Osteoblast (primary cell): ENCODE data around the gene DPF1. TPM values are rescaled to one million over a fixed set of nuclear protein-coding genes. Genes with fewer than 3 reads are reported as not detected.

Experiments used
- DNase-seq: peaks from one replicate; pipeline ENCODE4 v3.0.0; 2011; ENCODE audit warnings: low spot score, mixed read lengths; ENCODE audit not compliant: insufficient read length; ENCODE audit errors: missing footprints
- H2AFZ ChIP-seq: 2 replicates; pipeline ENCODE4 v1.6.0; 2011; ENCODE audit warnings: mild to moderate bottlenecking, low read length
- H3K27ac ChIP-seq: 2 replicates; pipeline ENCODE4 v1.5.1; 2011; ENCODE audit warnings: mild to moderate bottlenecking, low read depth, low read length, moderate library complexity
- H3K27me3 ChIP-seq: 2 replicates; pipeline ENCODE4 v1.6.0; 2012; ENCODE audit warnings: mild to moderate bottlenecking, control low read depth, inconsistent platforms, low read length, moderate library complexity; ENCODE audit not compliant: insufficient read depth
- H3K36me3 ChIP-seq: 2 replicates; pipeline ENCODE4 v1.5.1; 2011; ENCODE audit warnings: mild to moderate bottlenecking, low read length, control low read depth, moderate library complexity; ENCODE audit not compliant: insufficient read depth
- H3K4me1 ChIP-seq: 2 replicates; pipeline ENCODE4 v1.5.1; 2011; ENCODE audit warnings: mild to moderate bottlenecking, low read length, control low read depth, moderate library complexity; ENCODE audit not compliant: insufficient read depth
- H3K4me2 ChIP-seq: 2 replicates; pipeline ENCODE4 v1.6.0; 2011; ENCODE audit warnings: mild to moderate bottlenecking, low read length; ENCODE audit not compliant: insufficient read depth
- H3K4me3 ChIP-seq: fragments of 200-600 bp; sonication (generic); 3 replicates; pipeline ENCODE4 v1.5.1; 2012; ENCODE audit warnings: mild to moderate bottlenecking, low read length, inconsistent platforms; ENCODE audit not compliant: insufficient read depth
- H3K79me2 ChIP-seq: 2 replicates; pipeline ENCODE4 v1.6.0; 2012; ENCODE audit warnings: mild to moderate bottlenecking, low read length, control low read depth, inconsistent platforms; ENCODE audit not compliant: insufficient read depth
- H3K9me3 ChIP-seq: 2 replicates; pipeline ENCODE4 v1.5.1; 2011; ENCODE audit warnings: low read depth, low read length, control low read depth
- H4K20me1 ChIP-seq: 2 replicates; pipeline ENCODE4 v1.6.0; 2012; ENCODE audit warnings: mild to moderate bottlenecking, low read length, control low read depth; ENCODE audit not compliant: insufficient read depth
- total RNA-seq: library from RNA; depleted of rRNA; stranded (reverse); fragments of >200 nt; gene quantifications from 2 replicates; pipeline ENCODE4 v1.2.3, GENCODE V29; 2012
- TF ChIP-seq, protein P1 (sequence below): IDR thresholded peaks from 2 replicates; pipeline ENCODE4 v1.5.1; 2011; ENCODE audit warnings: mild to moderate bottlenecking, low read depth, low read length, moderate library complexity; ENCODE audit errors: extremely low read depth

DPF1 gene
- total RNA-seq, 1 donor, result 0.72 TPM

DNA sequence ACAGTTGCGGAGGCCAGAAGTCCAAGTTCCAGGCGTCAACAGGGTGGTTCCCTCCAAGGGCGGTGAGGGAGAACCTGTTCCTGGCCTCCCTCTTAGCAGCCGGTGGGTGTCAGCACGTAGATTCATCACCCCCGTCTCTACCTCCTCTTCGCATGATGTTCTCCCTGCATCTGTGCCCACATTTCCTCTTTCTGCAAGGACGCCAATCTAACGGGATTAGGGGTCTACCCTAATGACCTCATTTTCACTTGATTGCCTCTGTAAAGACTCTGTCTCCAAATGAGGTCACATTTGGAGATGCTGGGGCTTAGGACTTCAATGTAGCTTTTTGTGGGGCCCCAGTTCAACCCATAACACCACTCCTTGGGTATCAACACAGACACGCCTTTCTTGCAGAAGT, 38.5 kb downstream of the DPF1 start:
- peaks cover 29% of the 10 kb centered on the region for H3K36me3 ChIP-seq
- no peak overlapping the region for H3K4me2 ChIP-seq
- no peak overlapping the region for H2AFZ ChIP-seq
- peaks cover 5% of the 10 kb centered on the region for H3K79me2 ChIP-seq
- H3K9me3 ChIP-seq, result no peaks in the 10 kb centered on the region
- H3K27ac ChIP-seq, result no peak overlapping the region
- peaks cover 4% of the 10 kb centered on the region for H4K20me1 ChIP-seq
- peak; percentile 68 for DNase-seq
- H3K27me3 ChIP-seq, result no peaks in the 10 kb centered on the region
- H3K4me3 ChIP-seq, result no peak overlapping the region
- TF ChIP-seq, protein P1, sequence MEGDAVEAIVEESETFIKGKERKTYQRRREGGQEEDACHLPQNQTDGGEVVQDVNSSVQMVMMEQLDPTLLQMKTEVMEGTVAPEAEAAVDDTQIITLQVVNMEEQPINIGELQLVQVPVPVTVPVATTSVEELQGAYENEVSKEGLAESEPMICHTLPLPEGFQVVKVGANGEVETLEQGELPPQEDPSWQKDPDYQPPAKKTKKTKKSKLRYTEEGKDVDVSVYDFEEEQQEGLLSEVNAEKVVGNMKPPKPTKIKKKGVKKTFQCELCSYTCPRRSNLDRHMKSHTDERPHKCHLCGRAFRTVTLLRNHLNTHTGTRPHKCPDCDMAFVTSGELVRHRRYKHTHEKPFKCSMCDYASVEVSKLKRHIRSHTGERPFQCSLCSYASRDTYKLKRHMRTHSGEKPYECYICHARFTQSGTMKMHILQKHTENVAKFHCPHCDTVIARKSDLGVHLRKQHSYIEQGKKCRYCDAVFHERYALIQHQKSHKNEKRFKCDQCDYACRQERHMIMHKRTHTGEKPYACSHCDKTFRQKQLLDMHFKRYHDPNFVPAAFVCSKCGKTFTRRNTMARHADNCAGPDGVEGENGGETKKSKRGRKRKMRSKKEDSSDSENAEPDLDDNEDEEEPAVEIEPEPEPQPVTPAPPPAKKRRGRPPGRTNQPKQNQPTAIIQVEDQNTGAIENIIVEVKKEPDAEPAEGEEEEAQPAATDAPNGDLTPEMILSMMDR, result no peak
- H3K4me1 ChIP-seq, result no peaks in the 10 kb centered on the region

DNA sequence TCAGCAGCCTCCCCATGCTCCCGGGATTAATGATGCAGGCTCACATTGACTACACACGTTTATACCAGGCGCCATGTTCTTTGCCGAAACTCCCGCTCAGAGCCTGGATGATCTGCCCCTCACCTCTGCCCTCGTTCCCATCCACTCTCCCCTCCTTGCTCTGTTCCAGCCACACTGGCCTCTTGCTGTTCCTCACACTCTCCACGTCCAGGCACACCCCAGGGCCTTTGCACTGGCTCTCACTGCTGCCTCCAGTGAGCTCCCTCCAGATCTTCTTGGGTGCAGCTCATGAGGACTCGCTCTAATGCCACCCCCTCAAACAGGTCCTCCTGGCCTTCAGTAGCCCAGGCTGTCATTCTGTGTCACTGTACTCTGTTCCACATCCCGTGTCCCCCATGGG, 39.2 kb downstream of the DPF1 start:
- no peak overlapping the region for H3K4me3 ChIP-seq
- H3K79me2 ChIP-seq, result peaks cover 5% of the 10 kb centered on the region
- peaks cover 33% of the 10 kb centered on the region for H3K36me3 ChIP-seq
- peaks cover 4% of the 10 kb centered on the region for H4K20me1 ChIP-seq
- H3K27ac ChIP-seq, result no peak overlapping the region
- H3K9me3 ChIP-seq, result no peaks in the 10 kb centered on the region
- no peaks in the 10 kb centered on the region for H3K4me1 ChIP-seq
- TF ChIP-seq, protein P1, result no peak
- H3K4me2 ChIP-seq, result no peak overlapping the region
- H3K27me3 ChIP-seq, result no peaks in the 10 kb centered on the region
- no peak overlapping the region for H2AFZ ChIP-seq
- no peak for DNase-seq

DNA sequence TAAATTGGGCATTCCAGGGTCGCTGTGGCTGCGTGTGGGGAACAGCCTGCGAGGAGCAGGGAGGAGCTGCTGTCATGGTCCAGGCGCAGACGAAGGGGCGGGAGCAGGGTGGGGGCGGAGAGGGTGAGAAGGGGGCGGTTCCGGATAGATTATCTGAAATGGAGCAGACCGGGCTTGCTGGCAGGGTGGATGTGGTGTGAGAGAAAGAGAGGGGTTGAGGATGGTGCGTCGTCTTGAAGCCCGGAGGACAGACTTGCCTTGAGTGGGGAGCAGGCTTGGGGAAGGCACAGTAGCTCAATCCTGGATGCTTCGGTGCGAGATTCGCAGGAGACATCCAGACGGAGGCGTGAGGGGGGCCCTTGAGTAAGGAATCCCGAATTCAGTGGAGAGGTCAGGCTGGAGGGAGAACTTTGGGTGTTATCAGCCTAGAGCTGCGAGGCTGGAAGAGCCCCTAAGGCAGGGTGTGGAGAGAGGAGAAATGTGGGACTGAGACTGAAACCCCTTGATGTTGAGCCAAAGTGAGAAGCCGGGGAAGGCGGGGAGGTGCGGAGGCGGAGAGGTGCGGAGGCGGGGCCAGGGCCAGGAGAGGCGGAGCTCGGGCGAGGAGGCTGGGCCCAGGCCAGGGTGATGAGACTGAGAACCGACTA, 40.6 kb downstream of the DPF1 start:
- Histone ChIP-seq H3K4me3 (no peak overlapping the region), H2AFZ (no peak overlapping the region), H3K4me2 (no peak overlapping the region), H4K20me1 (peaks cover 4% of the 10 kb centered on the region), H3K9me3 (no peaks in the 10 kb centered on the region), H3K79me2 (peaks cover 8% of the 10 kb centered on the region), H3K27me3 (no peaks in the 10 kb centered on the region), H3K27ac (no peak overlapping the region), H3K36me3 (peaks cover 33% of the 10 kb centered on the region), H3K4me1 (no peaks in the 10 kb centered on the region)
- DNase-seq, result peak; percentile 52
- TF ChIP-seq, protein P1, result no peak

DNA sequence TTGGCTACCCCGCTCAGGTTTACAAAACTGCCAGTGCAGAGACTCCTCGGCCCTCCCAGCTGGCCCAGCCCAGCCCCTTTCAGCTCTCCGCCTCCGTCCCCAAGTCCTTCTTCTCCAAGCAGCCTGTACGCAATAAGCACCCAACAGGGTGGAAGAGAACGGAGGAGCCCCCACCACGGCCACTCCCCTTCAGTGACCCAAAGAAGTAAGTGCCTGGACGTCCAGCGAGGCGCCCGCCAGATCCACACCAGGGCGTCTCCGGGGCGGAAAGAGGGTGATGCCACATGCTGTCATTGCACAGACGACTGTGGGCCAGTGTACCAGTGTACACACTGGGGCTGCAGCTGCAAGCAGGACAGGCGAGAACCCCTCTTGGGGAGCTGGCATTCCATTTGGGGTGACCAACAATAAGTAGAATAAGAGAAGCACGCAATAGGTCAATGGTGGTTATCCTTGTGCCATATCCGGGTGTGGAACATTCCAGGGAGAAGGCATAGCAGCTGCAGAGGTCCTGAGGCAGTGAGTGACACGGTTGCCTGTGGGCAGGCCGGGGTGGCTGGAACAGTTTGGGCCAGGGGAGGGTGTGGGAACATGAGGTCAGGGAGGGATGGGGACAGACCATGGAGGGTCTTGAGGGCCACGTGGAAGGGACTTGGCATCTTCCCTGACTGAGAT, 41.3 kb downstream of the DPF1 start:
- Histone ChIP-seq H3K27ac (no peak overlapping the region), H3K9me3 (no peaks in the 10 kb centered on the region), H3K79me2 (peaks cover 8% of the 10 kb centered on the region), H3K27me3 (no peaks in the 10 kb centered on the region), H3K36me3 (peaks cover 33% of the 10 kb centered on the region), H3K4me3 (no peak overlapping the region), H2AFZ (no peak overlapping the region), H3K4me2 (no peak overlapping the region), H4K20me1 (peaks cover 4% of the 10 kb centered on the region), H3K4me1 (no peaks in the 10 kb centered on the region)
- TF ChIP-seq, protein P1, result no peak
- DNase-seq, result peak; percentile 32
